HEK293 (cell line): ENCODE data around the gene HBZ.

Experiments used
- KLF9 ChIP-seq: fragments of 450-650 bp; formaldehyde crosslinking; IDR thresholded peaks from 2 replicates; pipeline ENCODE4 v1.5.1; 2016; ENCODE audit warnings: missing biosample characterization, missing genetic modification characterization, low read depth
- OVOL3 ChIP-seq: fragments of 450-650 bp; formaldehyde crosslinking; IDR thresholded peaks from 2 replicates; pipeline ENCODE4 v1.5.1; 2016; ENCODE audit warnings: missing biosample characterization, missing genetic modification characterization
- PRDM1 ChIP-seq: fragments of 450-650 bp; formaldehyde crosslinking; IDR thresholded peaks from 2 replicates; pipeline ENCODE4; 2016; ENCODE audit warnings: missing biosample characterization, missing genetic modification characterization
- PRDM2 ChIP-seq: fragments of 450-650 bp; formaldehyde crosslinking; IDR thresholded peaks from 2 replicates; pipeline ENCODE4 v1.5.1; 2016; ENCODE audit warnings: missing biosample characterization, missing genetic modification characterization, borderline replicate concordance
- RBAK ChIP-seq: fragments of 450-650 bp; formaldehyde crosslinking; IDR thresholded peaks from 2 replicates; pipeline ENCODE4 v1.5.1; 2016; ENCODE audit warnings: missing biosample characterization, missing genetic modification characterization
- ZBTB7A ChIP-seq: fragments of 450-650 bp; formaldehyde crosslinking; IDR thresholded peaks from 2 replicates; pipeline ENCODE4 v1.5.1; 2016; ENCODE audit warnings: low read depth, missing biosample characterization, missing genetic modification characterization
- ZFHX2 ChIP-seq: fragments of 450-650 bp; formaldehyde crosslinking; conservative IDR thresholded peaks from 2 replicates; pipeline ENCODE4 v1.5.1; 2016; ENCODE audit warnings: missing biosample characterization, missing genetic modification characterization
- ZFP41 ChIP-seq: fragments of 450-650 bp; formaldehyde crosslinking; IDR thresholded peaks from 2 replicates; pipeline ENCODE4 v1.5.1; 2016; ENCODE audit warnings: missing biosample characterization, missing genetic modification characterization, borderline replicate concordance
- ZIC2 ChIP-seq: fragments of 450-650 bp; formaldehyde crosslinking; IDR thresholded peaks from 2 replicates; pipeline ENCODE4 v1.5.1; 2016; ENCODE audit warnings: missing biosample characterization, missing genetic modification characterization
- ZNF10 ChIP-seq: fragments of 450-650 bp; formaldehyde crosslinking; IDR thresholded peaks from 2 replicates; pipeline ENCODE4 v1.5.1; 2017; ENCODE audit warnings: missing biosample characterization, missing genetic modification characterization
- ZNF112 ChIP-seq: fragments of 450-650 bp; formaldehyde crosslinking; IDR thresholded peaks from 2 replicates; pipeline ENCODE4 v1.5.0; 2017; ENCODE audit warnings: missing biosample characterization, missing genetic modification characterization
- ZNF140 ChIP-seq: fragments of 450-650 bp; formaldehyde crosslinking; IDR thresholded peaks from 2 replicates; pipeline ENCODE4 v1.5.1; 2016; ENCODE audit warnings: missing biosample characterization, missing genetic modification characterization
- ZNF174 ChIP-seq: fragments of 450-650 bp; formaldehyde crosslinking; IDR thresholded peaks from 2 replicates; pipeline ENCODE4 v1.5.0; 2017; ENCODE audit warnings: missing biosample characterization, mild to moderate bottlenecking, missing genetic modification characterization
- ZNF211 ChIP-seq: fragments of 450-650 bp; formaldehyde crosslinking; IDR thresholded peaks from 2 replicates; pipeline ENCODE4 v1.5.1; 2016; ENCODE audit warnings: low read depth, missing biosample characterization, missing genetic modification characterization
- ZNF223 ChIP-seq: fragments of 450-650 bp; formaldehyde crosslinking; IDR thresholded peaks from 2 replicates; pipeline ENCODE4 v1.5.1; 2016; ENCODE audit warnings: missing biosample characterization, missing genetic modification characterization
- ZNF239 ChIP-seq: fragments of 450-650 bp; formaldehyde crosslinking; IDR thresholded peaks from 2 replicates; pipeline ENCODE4 v1.5.1; 2016; ENCODE audit warnings: missing biosample characterization, missing genetic modification characterization
- ZNF311 ChIP-seq: fragments of 450-650 bp; formaldehyde crosslinking; IDR thresholded peaks from 2 replicates; pipeline ENCODE4 v1.5.1; 2017; ENCODE audit warnings: missing biosample characterization, missing genetic modification characterization, borderline replicate concordance
- ZNF324 ChIP-seq: fragments of 450-650 bp; formaldehyde crosslinking; IDR thresholded peaks from 2 replicates; pipeline ENCODE4 v1.5.1; 2016; ENCODE audit warnings: missing biosample characterization, missing genetic modification characterization
- ZNF335 ChIP-seq: fragments of 450-650 bp; formaldehyde crosslinking; conservative IDR thresholded peaks from 2 replicates; pipeline ENCODE4 v1.5.1; 2016; ENCODE audit warnings: missing biosample characterization, missing genetic modification characterization
- ZNF341 ChIP-seq: fragments of 450-650 bp; formaldehyde crosslinking; IDR thresholded peaks from 2 replicates; pipeline ENCODE4; 2016; ENCODE audit warnings: low read depth, missing biosample characterization, missing genetic modification characterization
- ZNF548 ChIP-seq: fragments of 450-650 bp; formaldehyde crosslinking; IDR thresholded peaks from 2 replicates; pipeline ENCODE4 v1.5.1; 2016; ENCODE audit warnings: missing biosample characterization, missing genetic modification characterization
- ZNF555 ChIP-seq: fragments of 450-650 bp; formaldehyde crosslinking; conservative IDR thresholded peaks from 2 replicates; pipeline ENCODE4 v1.5.1; 2017; ENCODE audit warnings: missing biosample characterization, mild to moderate bottlenecking, missing genetic modification characterization, inconsistent platforms
- ZNF610 ChIP-seq: fragments of 450-650 bp; formaldehyde crosslinking; IDR thresholded peaks from 2 replicates; pipeline ENCODE4 v1.5.1; 2016; ENCODE audit warnings: missing biosample characterization, missing genetic modification characterization, borderline replicate concordance
- ZNF626 ChIP-seq: fragments of 450-650 bp; sonication (Bioruptor Pico); formaldehyde crosslinking; IDR thresholded peaks from 2 replicates; pipeline ENCODE4 v1.5.1; 2018; ENCODE audit warnings: missing biosample characterization, missing genetic modification characterization, inconsistent platforms
- ZNF677 ChIP-seq: fragments of 450-650 bp; IDR thresholded peaks from 2 replicates; pipeline ENCODE4 v1.5.0; 2018; ENCODE audit warnings: missing biosample characterization, mild to moderate bottlenecking, missing genetic modification characterization, moderate library complexity
- ZNF692 ChIP-seq: fragments of 450-650 bp; formaldehyde crosslinking; IDR thresholded peaks from 2 replicates; pipeline ENCODE4 v1.5.1; 2016; ENCODE audit warnings: missing biosample characterization, missing genetic modification characterization
- ZNF701 ChIP-seq: fragments of 450-650 bp; formaldehyde crosslinking; IDR thresholded peaks from 2 replicates; pipeline ENCODE4 v1.5.1; 2016; ENCODE audit warnings: missing biosample characterization, missing genetic modification characterization
- ZNF785 ChIP-seq: fragments of 450-650 bp; formaldehyde crosslinking; IDR thresholded peaks from 2 replicates; pipeline ENCODE4 v1.5.1; 2016; ENCODE audit warnings: missing biosample characterization, missing genetic modification characterization
- TF ChIP-seq, protein P1 (sequence below): fragments of 450-650 bp; formaldehyde crosslinking; IDR thresholded peaks from 2 replicates; pipeline ENCODE4 v1.5.1; 2016; ENCODE audit warnings: missing biosample characterization, missing genetic modification characterization
- TF ChIP-seq, protein P2 (sequence below): fragments of 450-650 bp; formaldehyde crosslinking; IDR thresholded peaks from 2 replicates; pipeline ENCODE4 v1.5.1; 2016; ENCODE audit warnings: missing biosample characterization, missing genetic modification characterization, borderline replicate concordance

HBZ gene

GRCh38 chr16:180681-181564 is 28.5 kb downstream of the HBZ start (continued):
- TF ChIP-seq ZNF692 (peak; percentile 98), ZNF548 (no peak), ZNF140 (no peak), RBAK (tag by site-specific recombination) (no peak), ZNF785 (tag by site-specific recombination) (no peak), ZNF311 (tag by site-specific recombination) (no peak), PRDM1 (tag by site-specific recombination) (no peak), ZNF211 (tag by site-specific recombination) (no peak), OVOL3 (tag by site-specific recombination) (no peak), ZNF610 (0 out of 2 replicates have a peak, but pooled peaks have one; percentile 33), ZFHX2 (tag by site-specific recombination) (no peak; the same call in 1 of the 2 replicates), ZNF324 (tag by site-specific recombination) (no peak), ZNF239 (no peak), ZNF341 (tag by site-specific recombination) (peak; percentile 55), ZIC2 (tag by site-specific recombination) (0 out of 2 replicates have a peak, but pooled peaks have one; percentile 29), ZNF626 (tag by site-specific recombination) (no peak), ZNF555 (tag by site-specific recombination) (no peak), ZNF677 (tag by site-specific recombination) (no peak), ZNF701 (no peak), ZNF223 (tag by site-specific recombination) (no peak), ZNF10 (no peak), ZBTB7A (tag by site-specific recombination) (0 out of 2 replicates have a peak, but pooled peaks have one; percentile 10), PRDM2 (tag by site-specific recombination) (peak; percentile 76; the same call in 1 of the 2 replicates), ZNF335 (peak; percentile 73), ZFP41 (tag by site-specific recombination) (no peak), KLF9 (peak; percentile 82), ZNF174 (tag by site-specific recombination) (no peak), ZNF112 (no peak)
- TF ChIP-seq, protein P1, sequence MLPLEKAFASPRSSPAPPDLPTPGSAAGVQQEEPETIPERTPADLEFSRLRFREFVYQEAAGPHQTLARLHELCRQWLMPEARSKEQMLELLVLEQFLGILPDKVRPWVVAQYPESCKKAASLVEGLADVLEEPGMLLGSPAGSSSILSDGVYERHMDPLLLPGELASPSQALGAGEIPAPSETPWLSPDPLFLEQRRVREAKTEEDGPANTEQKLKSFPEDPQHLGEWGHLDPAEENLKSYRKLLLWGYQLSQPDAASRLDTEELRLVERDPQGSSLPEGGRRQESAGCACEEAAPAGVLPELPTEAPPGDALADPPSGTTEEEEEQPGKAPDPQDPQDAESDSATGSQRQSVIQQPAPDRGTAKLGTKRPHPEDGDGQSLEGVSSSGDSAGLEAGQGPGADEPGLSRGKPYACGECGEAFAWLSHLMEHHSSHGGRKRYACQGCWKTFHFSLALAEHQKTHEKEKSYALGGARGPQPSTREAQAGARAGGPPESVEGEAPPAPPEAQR (tag by site-specific recombination), result no peak
- TF ChIP-seq, protein P2, sequence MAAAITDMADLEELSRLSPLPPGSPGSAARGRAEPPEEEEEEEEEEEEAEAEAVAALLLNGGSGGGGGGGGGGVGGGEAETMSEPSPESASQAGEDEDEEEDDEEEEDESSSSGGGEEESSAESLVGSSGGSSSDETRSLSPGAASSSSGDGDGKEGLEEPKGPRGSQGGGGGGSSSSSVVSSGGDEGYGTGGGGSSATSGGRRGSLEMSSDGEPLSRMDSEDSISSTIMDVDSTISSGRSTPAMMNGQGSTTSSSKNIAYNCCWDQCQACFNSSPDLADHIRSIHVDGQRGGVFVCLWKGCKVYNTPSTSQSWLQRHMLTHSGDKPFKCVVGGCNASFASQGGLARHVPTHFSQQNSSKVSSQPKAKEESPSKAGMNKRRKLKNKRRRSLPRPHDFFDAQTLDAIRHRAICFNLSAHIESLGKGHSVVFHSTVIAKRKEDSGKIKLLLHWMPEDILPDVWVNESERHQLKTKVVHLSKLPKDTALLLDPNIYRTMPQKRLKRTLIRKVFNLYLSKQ (tag by site-specific recombination), result no peak
